Transverse colon (tissue), 4 donors: ENCODE measurements around the gene IGFBP1. TPM values are rescaled to one million over a fixed set of nuclear protein-coding genes. Genes with fewer than 3 reads are reported as not detected.
A peak's percentile ranks its signal among the peaks of the same experiment; 100 is the strongest.

Experiments used
- DNase-seq: peaks from one replicate; pipeline ENCODE4 v3.0.0-alpha.2; 2019
- H3K27ac ChIP-seq, 4 donors: fragments of 200-600 bp; sonication (generic); 2 replicates each; pipeline ENCODE4 v1.5.1; 2016 to 2018; ENCODE audit warnings: inconsistent platforms in 4 of 4
- H3K27me3 ChIP-seq: fragments of 200-600 bp; sonication (generic); 2 replicates; pipeline ENCODE4 v1.5.1; 2017; ENCODE audit warnings: inconsistent platforms
- H3K36me3 ChIP-seq, 4 donors: fragments of 200-600 bp; sonication (generic); 2 replicates each; pipeline ENCODE4 v1.5.1; 2017 to 2019; ENCODE audit warnings: inconsistent platforms in 4 of 4
- H3K4me1 ChIP-seq, 4 donors: fragments of 200-600 bp; sonication (generic); 2 replicates each; pipeline ENCODE4 v1.5.1; 2017 to 2020; ENCODE audit warnings: inconsistent platforms in 4 of 4
- H3K4me3 ChIP-seq, 4 donors: fragments of 200-600 bp; sonication (generic); 1 replicate in 1 of 4; 2 replicates in 3 of 4; pipeline versions ENCODE4 v1.5.1 to v1.6.1; 2017 to 2019; ENCODE audit warnings: inconsistent platforms in 4 of 4
- H3K9me3 ChIP-seq, 2 donors: fragments of 200-600 bp; sonication (generic); 2 replicates each; pipeline ENCODE4 v1.5.1; 2017 to 2019; ENCODE audit warnings: inconsistent platforms in 2 of 2
- CTCF ChIP-seq, 5 experiments: fragments of 200-600 bp in 3 of 5; fragments of 450-650 bp in 2 of 5; sonication (generic) in 3 of 5; IDR thresholded peaks; 1 replicate in 2 of 5; 2 replicates in 3 of 5; pipeline ENCODE4 v1.5.1; 2016 to 2017; ENCODE audit warnings: antibody characterized with exemption in 5 of 5, inconsistent platforms in 3 of 5, mild to moderate bottlenecking in 2 of 5, moderate library complexity in 1 of 5
- EP300 ChIP-seq: sonication (generic); formaldehyde crosslinking; IDR thresholded peaks from one replicate; pipeline ENCODE4 v1.6.1; 2017; ENCODE audit warnings: antibody characterized with exemption, low read depth
- POLR2A ChIP-seq: fragments of 450-650 bp; IDR thresholded peaks from one replicate; pipeline ENCODE4 v1.6.1; 2016; ENCODE audit warnings: antibody characterized with exemption, mild to moderate bottlenecking, moderate library complexity
- POLR2AphosphoS5 ChIP-seq, 3 donors: sonication (generic); formaldehyde crosslinking; IDR thresholded peaks; one replicate each; pipeline ENCODE4 v1.6.1; 2016; ENCODE audit warnings: antibody characterized with exemption in 3 of 3
- WGBS, 2 donors: methylation state at CpG; one replicate each; pipeline ENCODE4 v1.1.5; 2018; ENCODE audit warnings: low coverage in 1 of 2; 5-methylcytosine and 5-hydroxymethylcytosine counted together
- in situ Hi-C, 4 donors: fragments of 200-750 bp; cut with MboI; loops; one replicate each; pipeline versions ENCODE4 v1.15.0 to v1.15.1; 2017; ENCODE audit warnings: low sequenced_read_pairs in 3 of 4, low pct_ligation_motif_present in 1 of 4, low pct_unique_long_range_greater_than_20kb in 1 of 4
- intact Hi-C: fragments of 100-400 bp; cut with DNase I; formaldehyde crosslinking; loops from one replicate; pipeline ENCODE4 v1.15.1; 2023; ENCODE audit warnings: low total_unique reads
- total RNA-seq, 4 donors: library from RNA; depleted of rRNA; stranded (reverse); fragments of >200 nt; gene quantifications; one replicate each; pipeline ENCODE4 v1.1.0, GENCODE V29; 2016

Gene IGFBP1
- total RNA-seq, 4 donors from 2014 or later, result not detected

GRCh38 chr7:45872116-45873034 lies 15.9 kb upstream of the IGFBP1 start:
- in situ Hi-C loops, result loop anchor here in 3 of 4 donors (25.0 kb wide), 2 partner anchors 210 to 710 kb away; partner anchors contain the start of gene RAMP3 (in 2 of the 3)
- Histone ChIP-seq H3K36me3 (no peaks in the 10 kb centered on the region), H3K4me3 (no peak overlapping the region), H3K9me3 (no peaks in the 10 kb centered on the region), H3K27ac (no peak overlapping the region), H3K27me3 (no peaks in the 10 kb centered on the region), H3K4me1 (no peaks in the 10 kb centered on the region)
- no peak for DNase-seq
- WGBS, 2 donors, result 61 to 63% methylated on average over 4 to 10 of the region's 10 CpGs
- intact Hi-C loops, result no loop called here
- TF ChIP-seq EP300 (no peak), CTCF (IDR thresholded peaks at IDR 0.05) (peak in 3 of 5 experiments; percentile 12 to 31 (median 15)), POLR2A (no peak)

DNA sequence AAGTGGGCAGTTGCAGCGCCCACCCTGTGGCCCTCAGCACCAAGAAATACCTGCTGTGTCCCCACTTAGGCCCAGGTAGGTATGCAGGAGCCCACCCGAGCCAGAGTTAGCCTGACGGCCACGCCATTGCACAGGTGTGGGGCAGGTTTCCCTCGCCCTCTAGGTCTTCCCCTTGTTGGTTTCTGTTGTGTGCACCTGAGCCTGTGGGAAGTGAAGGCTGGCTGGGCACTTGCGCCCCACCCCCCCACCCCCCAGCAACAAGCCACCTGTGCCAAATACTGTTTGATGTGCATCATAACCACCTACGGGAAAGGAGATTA lies 15.3 kb upstream of the IGFBP1 start, which contains the start of gene CCDC201:
TSS of gene CCDC201 (minus strand) at position 48 of the 320 bp plus-strand sequence. CDS start 75 bp downstream, outside the sequence.
- H3K27me3 ChIP-seq, result no peaks in the 10 kb centered on the region
- in situ Hi-C loops, result loop anchor here in 3 of 4 donors (25.0 kb wide), 2 partner anchors 211 to 711 kb away; partner anchors contain the start of gene RAMP3 (in 2 of the 3)
- no peak for DNase-seq
- TF ChIP-seq EP300 (no peak), CTCF (IDR thresholded peaks at IDR 0.05) (no peak), POLR2A (no peak), POLR2AphosphoS5 (IDR thresholded peaks at IDR 0.05) (no peak)
- no peaks in the 10 kb centered on the region for H3K4me1 ChIP-seq
- no peaks in the 10 kb centered on the region for H3K9me3 ChIP-seq
- H3K27ac ChIP-seq, result no peak within 1 kb of the TSS
- no peaks in the 10 kb centered on the region for H3K36me3 ChIP-seq
- intact Hi-C loops, result no loop called here
- H3K4me3 ChIP-seq, result no peak within 1 kb of the TSS
- 73% methylated on average over 7 of the region's 7 CpGs; no CpG with 5 or more reads in 1 of the 2 donors for WGBS, 2 donors

GRCh38 chr7:45873355-45873754 lies 14.9 kb upstream of the IGFBP1 start:
- in situ Hi-C loops, result loop anchor here in 3 of 4 donors (25.0 kb wide), 2 partner anchors 211 to 711 kb away; partner anchors contain the start of gene RAMP3 (in 2 of the 3)
- Histone ChIP-seq H3K27me3 (no peaks in the 10 kb centered on the region), H3K36me3 (no peaks in the 10 kb centered on the region), H3K27ac (no peak overlapping the region), H3K9me3 (no peaks in the 10 kb centered on the region), H3K4me3 (no peak overlapping the region), H3K4me1 (no peaks in the 10 kb centered on the region)
- intact Hi-C loops, result no loop called here
- 40 to 84% methylated on average over 1 to 6 of the region's 6 CpGs for WGBS, 2 donors
- no peak for TF ChIP-seq EP300
- TF ChIP-seq POLR2AphosphoS5 (IDR thresholded peaks at IDR 0.05), result no peak
- TF ChIP-seq CTCF (IDR thresholded peaks at IDR 0.05), result no peak
- no peak for TF ChIP-seq POLR2A
- DNase-seq, result no peak

DNA sequence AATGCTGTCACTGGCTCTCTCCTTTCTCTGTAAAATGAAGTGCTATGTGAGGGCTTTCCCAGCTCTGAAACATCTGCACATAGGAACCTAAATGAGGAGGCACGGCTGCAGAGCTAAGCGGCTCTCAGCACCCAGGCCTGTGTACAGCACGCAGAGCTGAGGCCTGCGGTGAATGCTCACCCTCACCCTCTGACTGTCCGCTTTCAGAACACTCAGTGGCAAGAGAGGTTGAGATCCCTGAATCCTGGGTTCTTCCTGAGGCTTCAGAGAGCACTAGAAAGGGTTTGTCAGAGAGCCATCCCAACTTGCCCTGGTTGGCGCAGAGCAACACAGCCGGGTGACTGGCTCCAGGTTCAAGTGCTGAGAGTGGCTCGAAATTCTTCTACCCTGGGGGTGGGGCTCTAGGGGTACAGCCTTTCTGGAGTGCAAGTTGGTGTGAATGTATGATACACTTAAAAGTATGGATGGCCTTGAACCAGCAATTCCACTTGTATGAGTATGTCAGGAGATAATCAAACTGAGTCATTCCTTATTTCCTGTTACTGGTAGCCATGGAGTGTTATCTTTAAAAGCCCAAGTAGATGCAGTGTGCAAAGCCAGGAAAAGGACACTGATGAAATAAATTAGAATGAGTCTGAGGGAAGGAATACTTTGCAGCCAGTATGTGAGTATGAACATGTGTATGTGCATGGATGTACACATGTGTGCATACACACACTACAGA lies 13.7 kb upstream of the IGFBP1 start:
- no peak for DNase-seq
- Histone ChIP-seq H3K27ac (no peak overlapping the region), H3K4me1 (no peaks in the 10 kb centered on the region), H3K36me3 (no peaks in the 10 kb centered on the region), H3K4me3 (no peak overlapping the region), H3K27me3 (no peaks in the 10 kb centered on the region), H3K9me3 (no peaks in the 10 kb centered on the region)
- in situ Hi-C loops, result loop anchor here in 3 of 4 donors (25.0 kb wide), 2 partner anchors 212 to 712 kb away; partner anchors contain the start of gene RAMP3 (in 2 of the 3)
- intact Hi-C loops, result no loop called here
- TF ChIP-seq POLR2A, result no peak
- TF ChIP-seq POLR2AphosphoS5 (IDR thresholded peaks at IDR 0.05), result no peak
- no peak for TF ChIP-seq EP300
- TF ChIP-seq CTCF (IDR thresholded peaks at IDR 0.05), result no peak
- WGBS, 2 donors, result 87 to 89% methylated on average over 5 to 8 of the region's 8 CpGs
